HL-60 (cell line): ENCODE results near the gene OR2W3.

ENCODE experiments used
- DNase-seq, 2 experiments: peaks; one replicate each; pipeline ENCODE4 v3.0.0-alpha.2; 2010 to 2020; ENCODE audit warnings: low read depth in 1 of 2, low spot score in 1 of 2
- H3K27ac ChIP-seq: fragments of 250-450 bp; sonication (Bioruptor Pico); replicated peaks from 2 replicates; pipeline ENCODE4 v1.5.1; 2020; ENCODE audit warnings: mild to moderate bottlenecking, moderate library complexity
- H3K27me3 ChIP-seq: fragments of 250-450 bp; sonication (Bioruptor Pico); 2 replicates; pipeline ENCODE4 v1.5.1; 2021; ENCODE audit warnings: mild to moderate bottlenecking, moderate library complexity; ENCODE audit not compliant: insufficient read depth, poor library complexity, severe bottlenecking
- H3K4me3 ChIP-seq: replicated peaks from 2 replicates; pipeline ENCODE4 v1.5.1; 2011; ENCODE audit warnings: mild to moderate bottlenecking, control low read depth, low read length; ENCODE audit not compliant: insufficient read depth
- GABPA ChIP-seq: IDR thresholded peaks from 2 replicates; pipeline ENCODE4 v1.6.1; 2012; ENCODE audit warnings: low read depth
- POLR2AphosphoS5 ChIP-seq: IDR thresholded peaks from 2 replicates; pipeline ENCODE4 v1.6.1; 2012; ENCODE audit warnings: low read depth
- REST ChIP-seq: IDR thresholded peaks from 2 replicates; pipeline ENCODE4 v1.6.1; 2012; ENCODE audit warnings: low read depth; ENCODE audit not compliant: insufficient replicate concordance
- SPI1 ChIP-seq: IDR thresholded peaks from 2 replicates; pipeline ENCODE4 v1.6.1; 2012; ENCODE audit warnings: low read depth, mild to moderate bottlenecking, borderline replicate concordance
- TF ChIP-seq, protein P1 (sequence below): IDR thresholded peaks from one replicate; pipeline ENCODE4 v1.5.1; 2011; ENCODE audit warnings: low read length, control low read depth, inconsistent platforms; ENCODE audit not compliant: insufficient read depth

Gene OR2W3

DNA sequence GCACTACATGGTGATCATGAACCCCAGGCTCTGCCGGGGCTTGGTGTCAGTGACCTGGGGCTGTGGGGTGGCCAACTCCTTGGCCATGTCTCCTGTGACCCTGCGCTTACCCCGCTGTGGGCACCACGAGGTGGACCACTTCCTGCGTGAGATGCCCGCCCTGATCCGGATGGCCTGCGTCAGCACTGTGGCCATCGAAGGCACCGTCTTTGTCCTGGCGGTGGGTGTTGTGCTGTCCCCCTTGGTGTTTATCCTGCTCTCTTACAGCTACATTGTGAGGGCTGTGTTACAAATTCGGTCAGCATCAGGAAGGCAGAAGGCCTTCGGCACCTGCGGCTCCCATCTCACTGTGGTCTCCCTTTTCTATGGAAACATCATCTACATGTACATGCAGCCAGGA, 589 bp downstream of the OR2W3 start:
- no peak for DNase-seq
- TF ChIP-seq GABPA (no peak), REST (no peak), POLR2AphosphoS5 (no peak), SPI1 (no peak)
- TF ChIP-seq, protein P1, sequence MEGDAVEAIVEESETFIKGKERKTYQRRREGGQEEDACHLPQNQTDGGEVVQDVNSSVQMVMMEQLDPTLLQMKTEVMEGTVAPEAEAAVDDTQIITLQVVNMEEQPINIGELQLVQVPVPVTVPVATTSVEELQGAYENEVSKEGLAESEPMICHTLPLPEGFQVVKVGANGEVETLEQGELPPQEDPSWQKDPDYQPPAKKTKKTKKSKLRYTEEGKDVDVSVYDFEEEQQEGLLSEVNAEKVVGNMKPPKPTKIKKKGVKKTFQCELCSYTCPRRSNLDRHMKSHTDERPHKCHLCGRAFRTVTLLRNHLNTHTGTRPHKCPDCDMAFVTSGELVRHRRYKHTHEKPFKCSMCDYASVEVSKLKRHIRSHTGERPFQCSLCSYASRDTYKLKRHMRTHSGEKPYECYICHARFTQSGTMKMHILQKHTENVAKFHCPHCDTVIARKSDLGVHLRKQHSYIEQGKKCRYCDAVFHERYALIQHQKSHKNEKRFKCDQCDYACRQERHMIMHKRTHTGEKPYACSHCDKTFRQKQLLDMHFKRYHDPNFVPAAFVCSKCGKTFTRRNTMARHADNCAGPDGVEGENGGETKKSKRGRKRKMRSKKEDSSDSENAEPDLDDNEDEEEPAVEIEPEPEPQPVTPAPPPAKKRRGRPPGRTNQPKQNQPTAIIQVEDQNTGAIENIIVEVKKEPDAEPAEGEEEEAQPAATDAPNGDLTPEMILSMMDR = no peak
- Histone ChIP-seq H3K27ac (no peak overlapping the region), H3K4me3 (no peak overlapping the region), H3K27me3 (no peaks in the 10 kb centered on the region)

DNA sequence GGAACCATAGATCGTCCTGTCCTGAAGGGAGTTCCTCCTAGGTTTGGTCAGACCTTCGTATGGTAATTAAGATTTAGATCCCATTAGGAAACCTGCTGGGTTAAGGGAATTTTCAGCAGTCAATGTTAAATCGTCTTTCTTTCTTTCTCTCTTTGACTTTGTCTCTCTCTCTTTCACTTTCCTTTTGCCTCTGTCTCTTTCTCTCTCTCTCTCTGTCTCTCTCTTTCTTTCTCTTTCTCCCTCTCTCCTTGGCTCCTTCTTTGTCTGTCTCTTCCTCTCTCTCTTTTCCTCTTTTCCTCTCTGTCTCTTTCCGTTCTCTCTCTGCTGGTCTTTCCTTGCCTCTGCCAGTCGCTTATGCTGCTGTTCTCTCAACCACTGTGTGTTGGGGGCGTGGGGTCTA, 8.7 kb downstream of the OR2W3 start:
- no peaks in the 10 kb centered on the region for H3K27me3 ChIP-seq
- H3K4me3 ChIP-seq = no peak overlapping the region
- DNase-seq = no peak
- H3K27ac ChIP-seq = no peak overlapping the region
- TF ChIP-seq, protein P1 = no peak
- TF ChIP-seq POLR2AphosphoS5 = no peak
- no peak for TF ChIP-seq SPI1
- TF ChIP-seq REST = no peak
- no peak for TF ChIP-seq GABPA

GRCh38 chr1:247905181-247905580, 9.8 kb downstream of the OR2W3 start:
- no peak for TF ChIP-seq GABPA
- TF ChIP-seq, protein P1 = no peak
- Histone ChIP-seq H3K27me3 (no peaks in the 10 kb centered on the region), H3K27ac (no peak overlapping the region), H3K4me3 (no peak overlapping the region)
- no peak for DNase-seq

GRCh38 chr1:247905910-247906503, 10.6 kb downstream of the OR2W3 start:
- DNase-seq = no peak
- H3K27me3 ChIP-seq = no peaks in the 10 kb centered on the region
- TF ChIP-seq POLR2AphosphoS5 = no peak
- no peak for TF ChIP-seq SPI1
- no peak for TF ChIP-seq GABPA
- TF ChIP-seq, protein P1 = no peak
- TF ChIP-seq REST = no peak
- H3K4me3 ChIP-seq = peak overlapping the region; percentile 20; the same call in 1 of the 2 replicates
- no peak overlapping the region for H3K27ac ChIP-seq
